Middle frontal gyrus (tissue), 1 donor: ENCODE data around the gene CIDEA.
"Not testable (repeated sequence)": the region's sequence is repeated elsewhere in the genome, so short reads cannot be mapped to it uniquely, and the experiment has no call there.

Experiments
- DNase-seq: peaks from one replicate; pipeline ENCODE4 v3.0.0-alpha.2; 2015; ENCODE audit warnings: low spot score; ENCODE audit errors: extremely low spot score

CIDEA gene

GRCh38 chr18:12254136-12254819 is at the start of gene CIDEA:
TSS of gene CIDEA (plus strand) at chr18:12254361. CDS start at chr18:12254384, 23 bp downstream.
- DNase-seq, result no peak

- not testable (repeated sequence) for DNase-seq
Measured at GRCh38 chr18:12208296-12209153, 45.6 kb upstream of the CIDEA start.

- DNase-seq, result not testable (repeated sequence)
Measured at GRCh38 chr18:12212308-12212707, 41.9 kb upstream of the CIDEA start.

DNA sequence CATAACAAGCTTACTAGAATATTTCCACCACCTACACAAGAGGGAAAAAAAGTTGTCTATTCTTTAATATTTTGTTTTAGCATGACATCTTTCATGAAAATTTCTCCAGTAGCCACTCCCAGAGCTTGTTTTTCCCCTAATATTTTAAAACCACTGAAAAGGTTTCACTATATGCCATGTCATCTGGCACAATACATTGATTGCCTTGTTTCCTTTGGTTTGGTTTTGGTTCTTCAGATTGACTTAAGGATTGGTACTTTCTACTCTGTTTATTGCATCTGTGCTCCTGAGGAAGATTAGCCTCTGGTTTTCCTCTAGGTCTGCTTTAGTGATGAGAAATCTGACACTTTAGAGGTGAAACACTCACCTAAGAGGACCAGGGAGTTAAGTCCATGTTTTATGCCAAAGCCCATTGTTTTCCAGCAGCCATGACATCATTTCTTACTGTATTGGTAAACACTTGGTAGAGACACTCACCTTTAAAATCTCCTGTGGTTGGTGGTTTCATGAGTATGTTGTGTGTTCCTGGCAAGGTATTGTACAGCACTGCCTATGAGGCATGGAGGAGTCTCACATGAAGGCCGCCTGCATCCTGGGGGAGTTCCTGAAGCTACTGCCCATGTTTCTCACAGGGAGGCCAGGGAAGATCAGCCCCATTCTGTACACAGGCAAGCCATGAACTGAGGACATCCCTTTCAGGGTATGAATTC is 39.7 kb upstream of the CIDEA start:
- not testable (repeated sequence) for DNase-seq

- not testable (repeated sequence) for DNase-seq
Measured at GRCh38 chr18:12216471-12216870, 37.7 kb upstream of the CIDEA start.

DNA sequence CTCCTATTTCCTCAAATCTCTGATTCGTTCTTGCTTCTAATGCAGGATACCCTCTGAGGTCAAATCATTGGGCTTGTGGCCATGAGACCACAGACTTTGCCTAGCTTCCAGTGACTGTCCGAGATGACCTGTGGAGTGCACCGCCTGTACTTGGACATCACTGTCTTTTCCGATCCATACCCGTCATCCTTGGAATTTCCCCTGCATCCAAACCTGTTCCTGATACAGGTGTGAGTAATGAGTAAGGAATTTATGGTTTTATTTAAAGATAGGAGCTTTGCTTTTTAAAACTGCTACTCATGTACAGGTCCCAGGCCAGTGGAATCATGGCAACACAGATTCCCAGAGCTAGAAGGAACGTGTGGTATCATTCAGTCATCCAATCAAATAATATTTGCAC is 35.6 kb upstream of the CIDEA start:
- DNase-seq, result not testable (repeated sequence)

GRCh38 chr18:12222041-12222440 is 32.1 kb upstream of the CIDEA start:
- not testable (repeated sequence) for DNase-seq

DNA sequence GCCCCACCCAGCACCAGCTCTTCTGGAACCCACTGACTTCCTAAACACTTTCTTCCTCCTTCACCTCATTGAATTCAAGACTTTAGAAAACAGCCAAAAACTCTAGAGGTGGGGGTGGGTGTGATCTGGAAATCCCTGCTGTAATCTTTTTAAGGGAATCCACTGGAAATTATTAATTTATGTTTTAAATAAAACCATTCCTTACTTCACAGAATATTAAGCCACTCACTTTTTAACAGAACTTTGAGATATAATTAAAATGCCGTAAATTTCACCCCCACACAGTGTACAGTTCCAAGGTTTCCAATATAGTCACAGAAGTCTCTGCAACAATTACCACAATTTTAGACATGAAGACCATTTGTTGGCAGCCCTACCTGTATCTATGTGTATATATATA is 30.8 kb upstream of the CIDEA start:
- DNase-seq, result not testable (repeated sequence)

DNA sequence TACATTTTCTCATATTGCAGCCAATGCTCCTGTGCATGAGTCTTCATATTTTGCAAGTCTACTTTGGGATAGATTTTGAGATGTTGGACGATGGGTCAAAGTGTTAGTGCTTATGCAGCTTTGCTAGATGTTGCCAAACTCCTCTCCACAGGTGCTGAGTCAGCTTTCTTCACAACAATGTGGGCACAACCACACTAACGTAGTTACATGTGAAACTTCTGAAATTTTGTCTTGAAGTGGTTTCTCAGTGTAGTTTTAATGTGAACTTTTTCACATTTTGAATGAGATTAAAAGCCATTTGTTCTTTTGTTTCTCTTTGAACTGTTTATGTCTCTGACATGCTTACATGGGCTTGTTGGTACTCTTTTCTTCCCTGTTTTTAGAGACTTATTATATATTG is 27.4 kb upstream of the CIDEA start:
- not testable (repeated sequence) for DNase-seq

DNA sequence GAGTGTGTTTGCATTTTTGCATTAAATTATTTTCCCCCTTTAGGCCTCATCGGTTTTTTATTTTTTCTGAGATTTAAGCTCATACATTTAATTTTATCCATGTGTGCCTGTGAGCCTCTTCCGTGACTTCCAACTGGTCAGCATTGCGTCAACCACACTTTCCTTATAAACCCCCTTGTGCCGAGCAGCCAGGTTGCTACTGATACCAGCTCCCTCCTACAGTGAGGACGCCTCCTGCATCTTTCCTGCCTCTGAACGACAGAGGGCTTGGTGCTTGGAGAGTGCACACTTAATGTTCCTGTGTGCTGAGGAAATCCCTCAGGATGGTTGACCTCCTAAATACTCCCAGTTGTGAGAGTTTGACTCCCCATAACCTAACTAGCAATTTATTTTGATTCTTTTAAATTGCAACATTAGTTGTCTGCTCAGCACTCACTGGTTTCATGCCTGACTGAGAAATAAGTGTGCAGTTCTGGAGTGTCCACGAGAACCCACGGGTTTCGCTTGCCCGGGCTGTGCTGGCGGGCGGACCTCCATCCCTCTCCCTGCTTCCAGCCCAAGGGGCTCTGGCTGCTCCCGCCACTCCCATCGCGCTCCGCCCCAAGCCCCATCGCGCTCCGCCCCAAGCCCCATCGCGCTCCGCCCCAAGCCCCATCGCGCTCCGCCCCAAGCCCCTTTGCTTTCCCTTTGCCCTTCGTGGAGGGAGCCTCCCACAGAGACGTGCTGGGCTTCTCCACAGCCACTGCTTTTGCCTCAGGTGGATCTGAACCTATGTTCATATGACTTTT is 26.6 kb upstream of the CIDEA start:
- DNase-seq, result not testable (repeated sequence)

DNA sequence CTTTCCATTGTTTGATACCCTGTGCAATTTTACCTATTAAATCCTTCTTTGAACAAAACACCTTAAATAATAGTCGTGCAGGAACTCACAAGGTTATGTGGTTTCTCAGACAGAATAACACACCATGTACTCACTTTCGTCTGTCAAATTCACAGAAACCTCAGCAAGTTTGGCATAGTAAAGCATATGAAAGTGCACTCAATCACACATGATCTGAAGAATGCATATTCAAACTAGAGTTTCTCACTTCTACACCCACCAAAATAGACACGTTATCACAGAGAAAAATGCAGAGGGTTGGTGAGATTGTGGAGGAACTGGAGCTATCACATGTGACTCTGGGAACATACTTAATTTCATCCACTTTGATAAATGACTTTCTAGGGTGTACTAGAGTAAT is 25.9 kb upstream of the CIDEA start:
- DNase-seq, result not testable (repeated sequence)

GRCh38 chr18:12230561-12230960 is 23.6 kb upstream of the CIDEA start:
- not testable (repeated sequence) for DNase-seq

DNA sequence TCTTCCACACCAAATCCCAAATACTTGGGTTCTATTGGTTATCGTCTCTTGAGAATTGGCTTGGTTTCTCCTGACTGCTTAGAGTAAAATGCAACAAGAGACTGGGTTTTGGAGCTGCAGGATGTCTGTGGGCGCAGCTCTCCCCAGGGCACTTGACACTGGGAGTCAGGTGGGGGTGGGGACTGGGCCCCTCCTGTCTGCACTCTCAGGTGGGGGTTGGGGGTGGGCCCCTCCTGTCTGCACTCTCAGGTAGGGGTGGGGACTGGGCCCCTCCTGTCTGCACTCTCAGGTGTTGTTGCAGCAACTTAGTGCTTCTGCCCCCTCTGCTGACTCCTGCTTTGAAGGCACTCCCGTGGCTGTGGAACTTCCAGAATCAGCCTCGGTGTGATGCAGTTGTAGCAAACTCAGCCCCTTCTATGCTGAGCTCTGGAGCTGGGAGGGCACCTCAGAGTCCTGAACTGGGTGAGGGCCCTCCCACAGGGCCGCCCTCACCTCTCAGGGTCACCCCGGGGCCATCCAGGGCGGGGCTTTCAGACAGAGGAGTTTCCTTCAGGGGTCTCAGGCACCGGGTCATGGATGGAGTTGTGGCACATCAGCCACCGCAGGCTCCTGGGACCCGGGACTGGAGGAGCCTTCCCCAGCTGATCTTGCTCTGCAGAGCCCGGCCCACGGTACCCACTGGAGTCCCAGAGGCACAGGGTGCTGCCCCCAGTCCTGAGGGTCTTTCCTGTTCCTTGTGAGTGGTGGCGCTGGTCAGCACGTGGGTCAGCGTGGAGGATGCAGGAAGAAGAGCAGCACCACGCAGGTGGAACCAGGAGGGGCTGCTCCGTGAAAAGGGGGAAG is 22.9 kb upstream of the CIDEA start:
- no peak for DNase-seq

DNA sequence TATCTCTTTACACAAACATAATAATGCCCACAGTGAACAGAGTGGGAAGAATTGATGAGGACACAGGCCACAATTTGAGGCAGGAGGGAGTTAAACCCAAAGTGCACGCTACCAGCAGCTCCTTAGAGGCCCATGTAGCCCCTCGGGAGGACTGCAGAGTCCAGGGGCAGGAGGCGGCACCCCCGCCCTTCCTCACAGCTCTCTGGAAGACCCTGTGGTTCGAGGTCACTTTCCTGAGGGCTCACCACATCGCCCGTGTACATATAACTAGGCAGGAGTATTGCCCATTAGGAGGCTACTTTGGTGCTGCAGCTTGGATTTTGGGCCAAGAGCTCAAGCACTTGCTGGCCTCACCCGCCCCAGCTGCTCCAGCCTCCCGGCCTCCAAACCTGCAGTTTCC is 22.2 kb upstream of the CIDEA start:
- no peak for DNase-seq

GRCh38 chr18:12233378-12233777 is 20.8 kb upstream of the CIDEA start:
- no peak for DNase-seq

- DNase-seq, result no peak
Measured at GRCh38 chr18:12234451-12235190, 19.5 kb upstream of the CIDEA start.

DNA sequence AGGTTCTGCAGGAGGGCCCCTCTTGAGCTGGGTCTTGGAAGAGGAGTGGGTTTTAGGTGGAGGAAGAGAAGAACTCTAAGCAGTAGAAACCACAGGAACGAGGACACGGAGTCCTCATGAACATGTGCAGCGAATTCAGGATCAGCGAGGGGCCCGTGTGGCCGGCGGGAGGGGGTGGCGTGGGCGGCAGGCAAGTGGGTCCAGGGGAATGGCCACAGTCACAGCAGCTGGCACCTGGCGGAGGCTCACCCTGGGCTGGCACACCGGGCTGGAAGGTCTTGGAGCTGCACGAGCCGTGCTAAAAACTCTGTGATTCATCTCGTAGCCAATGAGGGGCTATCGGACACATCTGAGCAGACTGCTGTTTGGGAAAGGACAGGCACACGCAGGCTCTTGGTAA is 18.0 kb upstream of the CIDEA start:
- no peak for DNase-seq

GRCh38 chr18:12236934-12237832 is 17.0 kb upstream of the CIDEA start:
- DNase-seq, result no peak
